SK-N-SH (cell line): Measurements from ENCODE around the gene CPNE2. TPM values are rescaled to one million over a fixed set of nuclear protein-coding genes. Genes with fewer than 3 reads are reported as not detected.
A peak's percentile ranks its signal among the peaks of the same experiment; 100 is the strongest.

Experiments used
- CTCF ChIA-PET: fragments of 300-600, 350-600 bp; formaldehyde crosslinking; extraction: SDS; loops from one replicate; lab custom pipeline; 2021; lab: Yijun Ruan, JAX
- POLR2A ChIA-PET: fragments of 350-600 bp; sonication (Branson Sonifier 250); formaldehyde crosslinking; extraction: SDS; loops from one replicate; lab custom pipeline; 2020; ENCODE audit warnings: antibody characterized with exemption, inconsistent platforms; lab: Yijun Ruan, JAX
- DNase-seq: peaks from one replicate; pipeline ENCODE4 v3.0.0; 2012
- H2AFZ ChIP-seq: fragments of 200-600 bp; sonication (generic); 2 replicates; pipeline ENCODE4 v1.8.1; 2016; ENCODE audit warnings: antibody characterized with exemption, mild to moderate bottlenecking, low read depth
- H3F3A ChIP-seq: fragments of 200-600 bp; sonication (generic); replicated peaks from 2 replicates; pipeline ENCODE3; 2016; ENCODE audit warnings: antibody characterized with exemption, mild to moderate bottlenecking; ENCODE audit not compliant: insufficient read depth
- H3K27ac ChIP-seq, 2 experiments: fragments of 200-500 bp in 1 of 2; fragments of 200-600 bp in 1 of 2; sonication (Bioruptor generic) in 1 of 2; sonication (generic), shearing (Covaris generic) in 1 of 2; 2 replicates each; pipeline versions ENCODE4 v1.5.1 to v1.6.1; 2014 to 2016; ENCODE audit warnings: low read depth in 2 of 2, inconsistent platforms in 1 of 2, low read length in 1 of 2, mild to moderate bottlenecking in 1 of 2, mixed read lengths in 1 of 2
- H3K27me3 ChIP-seq: fragments of 200-600 bp; sonication (generic), shearing (Covaris generic); 2 replicates; pipeline ENCODE4 v1.6.1; 2016; ENCODE audit warnings: mixed run types; ENCODE audit not compliant: insufficient read depth
- H3K36me3 ChIP-seq, 2 experiments: fragments of 200-500 bp in 1 of 2; fragments of 200-600 bp in 1 of 2; sonication (Bioruptor generic) in 1 of 2; sonication (generic) in 1 of 2; replicated peaks in 1 of 2; 2 replicates each; pipeline versions ENCODE3 to v1.5.1; 2014 to 2016; ENCODE audit warnings: low read length in 1 of 2, mild to moderate bottlenecking in 1 of 2; ENCODE audit not compliant: insufficient read depth in 2 of 2, control insufficient read depth in 1 of 2
- H3K4me1 ChIP-seq, 2 experiments: fragments of 200-500 bp in 1 of 2; fragments of 200-600 bp in 1 of 2; sonication (Bioruptor generic) in 1 of 2; sonication (generic), shearing (Covaris generic) in 1 of 2; 2 replicates each; pipeline versions ENCODE4 v1.5.1 to v1.6.1; 2014 to 2016; ENCODE audit warnings: low read depth in 1 of 2, low read length in 1 of 2, mixed run types in 1 of 2; ENCODE audit not compliant: insufficient read depth in 2 of 2, control insufficient read depth in 1 of 2
- H3K4me2 ChIP-seq: fragments of 200-600 bp; sonication (generic), shearing (Covaris generic); 2 replicates; pipeline ENCODE4 v1.6.1; 2017; ENCODE audit warnings: mixed run types
- H3K4me3 ChIP-seq, 2 experiments: fragments of 200-500 bp in 1 of 2; fragments of 200-600 bp in 1 of 2; sonication (Bioruptor generic) in 1 of 2; sonication (generic), shearing (Covaris generic) in 1 of 2; 2 replicates each; pipeline versions ENCODE4 v1.5.1 to v1.8.1; 2014 to 2016; ENCODE audit warnings: low read depth in 2 of 2, inconsistent platforms in 1 of 2, low read length in 1 of 2, mild to moderate bottlenecking in 1 of 2, mixed read lengths in 1 of 2, moderate library complexity in 1 of 2
- H3K79me2 ChIP-seq: fragments of 200-600 bp; sonication (generic); 2 replicates; pipeline ENCODE4 v1.8.1; 2017; ENCODE audit warnings: mild to moderate bottlenecking; ENCODE audit not compliant: insufficient read depth
- H3K9ac ChIP-seq: fragments of 200-600 bp; sonication (generic); 2 replicates; pipeline ENCODE4 v1.6.1; 2017; ENCODE audit warnings: mixed run types
- H3K9me2 ChIP-seq: fragments of 200-600 bp; sonication (generic); 2 replicates; pipeline ENCODE4 v1.6.1; 2017; ENCODE audit warnings: mixed run types
- H3K9me3 ChIP-seq: fragments of 200-600 bp; sonication (generic); 2 replicates; pipeline ENCODE4 v1.6.1; 2017; ENCODE audit warnings: mixed run types, mild to moderate bottlenecking, moderate library complexity
- H4K20me1 ChIP-seq: fragments of 200-600 bp; sonication (generic); 2 replicates; pipeline ENCODE4 v1.6.1; 2017; ENCODE audit warnings: mild to moderate bottlenecking, mixed run types; ENCODE audit not compliant: insufficient read depth
- ELF1 ChIP-seq: IDR thresholded peaks from 2 replicates; pipeline ENCODE4 v1.4.0; 2012
- EP300 ChIP-seq, 2 experiments: IDR thresholded peaks; 2 replicates each; pipeline versions ENCODE4 v1.4.0 to v1.6.1; 2012; ENCODE audit warnings: borderline replicate concordance in 1 of 2, low read depth in 1 of 2, low read length in 1 of 2
- FOSL2 ChIP-seq: IDR thresholded peaks from 2 replicates; pipeline ENCODE4 v1.4.0; 2012; ENCODE audit warnings: low read depth, mild to moderate bottlenecking, moderate library complexity, borderline replicate concordance
- FOXJ3 ChIP-seq: sonication (generic); formaldehyde crosslinking; IDR thresholded peaks from 2 replicates; pipeline ENCODE4 v1.5.1; 2020; ENCODE audit warnings: mild to moderate bottlenecking, missing genetic modification reagents
- FOXM1 ChIP-seq: IDR thresholded peaks from 2 replicates; pipeline ENCODE4 v1.4.0; 2012; ENCODE audit warnings: low read depth, mild to moderate bottlenecking
- GATA2 ChIP-seq: sonication (generic); formaldehyde crosslinking; IDR thresholded peaks from 2 replicates; pipeline ENCODE4 v1.5.0; 2020; ENCODE audit warnings: mild to moderate bottlenecking, missing genetic modification reagents
- NFIC ChIP-seq: IDR thresholded peaks from 2 replicates; pipeline ENCODE4 v1.4.0; 2012; ENCODE audit warnings: borderline replicate concordance
- NRF1 ChIP-seq: IDR thresholded peaks from 2 replicates; pipeline ENCODE4 v1.6.1; 2012; ENCODE audit warnings: low read depth, mild to moderate bottlenecking, low read length
- POLR2AphosphoS5 ChIP-seq: IDR thresholded peaks from 2 replicates; pipeline ENCODE4 v1.6.1; 2012; ENCODE audit warnings: low read depth, low read length
- RFX5 ChIP-seq: IDR thresholded peaks from 2 replicates; pipeline ENCODE4 v1.6.1; 2012; ENCODE audit warnings: mild to moderate bottlenecking, improper control_type of control experiment, low read length
- RXRA ChIP-seq: IDR thresholded peaks from 2 replicates; pipeline ENCODE4 v1.4.0; 2012; ENCODE audit warnings: low read depth, mild to moderate bottlenecking, borderline replicate concordance
- SIN3A ChIP-seq: IDR thresholded peaks from 2 replicates; pipeline ENCODE4 v1.6.1; 2012; ENCODE audit warnings: low read depth, mild to moderate bottlenecking, low read length, moderate library complexity, borderline replicate concordance
- TEAD4 ChIP-seq: IDR thresholded peaks from 2 replicates; pipeline ENCODE4 v1.4.0; 2012; ENCODE audit warnings: mild to moderate bottlenecking, borderline replicate concordance; ENCODE audit not compliant: insufficient read depth
- WGBS: methylation state at CpG from one replicate; pipeline ENCODE4 v1.1.6; 2017; ENCODE audit warnings: low lambda C conversion rate; 5-methylcytosine and 5-hydroxymethylcytosine counted together
- polyA plus RNA-seq, 3 experiments: library from polyadenylated mRNA; depleted of rRNA; stranded (reverse); fragments of >200 nt; gene quantifications; 2 replicates each; pipeline ENCODE4 v1.2.3, GENCODE V29; 2012
- TF ChIP-seq, protein P1 (sequence below): IDR thresholded peaks from 2 replicates; pipeline ENCODE4 v1.4.0; 2012; ENCODE audit warnings: low read depth, borderline replicate concordance
- TF ChIP-seq, protein P2 (sequence below): IDR thresholded peaks from 2 replicates; pipeline ENCODE4 v1.6.1; 2012; ENCODE audit warnings: mild to moderate bottlenecking, low read depth, low read length, moderate library complexity
- TF ChIP-seq, protein P3 (sequence below): IDR thresholded peaks from 2 replicates; pipeline ENCODE4 v1.4.0; 2012; ENCODE audit warnings: low read depth, borderline replicate concordance
- TF ChIP-seq, protein P4 (sequence below): fragments of 150-350 bp; IDR thresholded peaks from 2 replicates; pipeline ENCODE4 v1.6.1; 2016; ENCODE audit warnings: mild to moderate bottlenecking, low read depth, low read length

Gene CPNE2
- polyA plus RNA-seq, 1 of the 3 experiments (the other 2 are of a cell fraction) = 73.0 TPM

DNA sequence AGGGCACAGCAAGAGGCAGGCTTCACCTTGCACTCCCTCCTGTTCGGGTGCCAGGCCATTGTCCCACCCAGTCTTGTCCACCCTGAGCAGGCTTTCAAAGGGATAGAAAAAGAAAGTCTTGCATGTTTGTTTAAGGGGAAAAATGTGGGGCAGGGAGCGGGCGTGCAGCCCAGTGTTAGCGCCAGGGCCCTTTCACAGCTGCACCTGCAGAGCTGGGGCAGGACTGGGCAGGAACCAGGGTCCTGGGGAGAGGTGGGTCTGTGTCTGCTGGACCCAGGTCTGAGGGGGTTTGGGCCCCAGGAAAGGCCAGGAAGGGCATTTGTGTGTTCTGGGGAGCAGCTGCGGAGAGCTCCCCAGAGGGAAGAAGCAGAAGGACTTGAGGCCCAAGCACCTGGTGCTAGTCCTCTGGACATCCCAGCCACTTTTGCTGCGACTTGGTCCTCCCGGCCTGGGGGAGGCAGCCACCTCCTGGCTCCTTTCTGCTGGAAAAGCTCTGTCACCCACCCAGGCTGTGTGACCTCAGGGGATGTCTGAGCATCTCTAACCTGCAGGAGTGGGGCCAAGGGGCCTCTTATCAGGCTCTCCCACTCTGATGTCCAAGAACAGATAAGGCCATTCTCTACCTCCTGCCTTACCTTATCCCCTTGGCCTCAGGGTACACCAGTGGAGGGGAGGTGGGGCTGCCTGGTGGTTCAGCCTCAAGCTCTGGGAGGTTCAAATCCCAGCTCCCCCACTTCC is 48.7 kb downstream of the CPNE2 start:
- ChIA-PET CTCF (no interaction called here), POLR2A (no interaction called here)
- no peaks in the 10 kb centered on the region for H3K79me2 ChIP-seq
- no peak overlapping the region for H3K4me2 ChIP-seq
- peaks cover 0 to 38% of the 10 kb centered on the region in 2 experiments; a peak in 1 of 4 replicates for H3K4me1 ChIP-seq
- H3K9me2 ChIP-seq = no peaks in the 10 kb centered on the region
- no peaks in the 10 kb centered on the region for H3K9me3 ChIP-seq
- H3K4me3 ChIP-seq = no peak overlapping the region
- no peaks in the 10 kb centered on the region for H3K27me3 ChIP-seq
- 92% methylated on average over 5 of the region's 7 CpGs for WGBS
- H4K20me1 ChIP-seq = no peaks in the 10 kb centered on the region
- peak; percentile 30 for DNase-seq
- no peaks in the 10 kb centered on the region for H3K36me3 ChIP-seq
- TF ChIP-seq FOXJ3 (CRISPR knock-in tag) (no peak), GATA2 (CRISPR knock-in tag) (no peak), NRF1 (no peak), SIN3A (no peak), RXRA (no peak), POLR2AphosphoS5 (no peak), EP300 (IDR thresholded peaks at IDR 0.05; ENCODE audit: borderline replicate concordance in 1 of 2, low read depth in 1 of 2, low read length in 1 of 2) (no peak), NFIC (no peak), FOXM1 (no peak), TEAD4 (no peak), RFX5 (no peak), ELF1 (no peak), FOSL2 (no peak)
- TF ChIP-seq, protein P1, sequence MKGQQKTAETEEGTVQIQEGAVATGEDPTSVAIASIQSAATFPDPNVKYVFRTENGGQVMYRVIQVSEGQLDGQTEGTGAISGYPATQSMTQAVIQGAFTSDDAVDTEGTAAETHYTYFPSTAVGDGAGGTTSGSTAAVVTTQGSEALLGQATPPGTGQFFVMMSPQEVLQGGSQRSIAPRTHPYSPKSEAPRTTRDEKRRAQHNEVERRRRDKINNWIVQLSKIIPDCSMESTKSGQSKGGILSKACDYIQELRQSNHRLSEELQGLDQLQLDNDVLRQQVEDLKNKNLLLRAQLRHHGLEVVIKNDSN = no peak
- TF ChIP-seq, protein P2, sequence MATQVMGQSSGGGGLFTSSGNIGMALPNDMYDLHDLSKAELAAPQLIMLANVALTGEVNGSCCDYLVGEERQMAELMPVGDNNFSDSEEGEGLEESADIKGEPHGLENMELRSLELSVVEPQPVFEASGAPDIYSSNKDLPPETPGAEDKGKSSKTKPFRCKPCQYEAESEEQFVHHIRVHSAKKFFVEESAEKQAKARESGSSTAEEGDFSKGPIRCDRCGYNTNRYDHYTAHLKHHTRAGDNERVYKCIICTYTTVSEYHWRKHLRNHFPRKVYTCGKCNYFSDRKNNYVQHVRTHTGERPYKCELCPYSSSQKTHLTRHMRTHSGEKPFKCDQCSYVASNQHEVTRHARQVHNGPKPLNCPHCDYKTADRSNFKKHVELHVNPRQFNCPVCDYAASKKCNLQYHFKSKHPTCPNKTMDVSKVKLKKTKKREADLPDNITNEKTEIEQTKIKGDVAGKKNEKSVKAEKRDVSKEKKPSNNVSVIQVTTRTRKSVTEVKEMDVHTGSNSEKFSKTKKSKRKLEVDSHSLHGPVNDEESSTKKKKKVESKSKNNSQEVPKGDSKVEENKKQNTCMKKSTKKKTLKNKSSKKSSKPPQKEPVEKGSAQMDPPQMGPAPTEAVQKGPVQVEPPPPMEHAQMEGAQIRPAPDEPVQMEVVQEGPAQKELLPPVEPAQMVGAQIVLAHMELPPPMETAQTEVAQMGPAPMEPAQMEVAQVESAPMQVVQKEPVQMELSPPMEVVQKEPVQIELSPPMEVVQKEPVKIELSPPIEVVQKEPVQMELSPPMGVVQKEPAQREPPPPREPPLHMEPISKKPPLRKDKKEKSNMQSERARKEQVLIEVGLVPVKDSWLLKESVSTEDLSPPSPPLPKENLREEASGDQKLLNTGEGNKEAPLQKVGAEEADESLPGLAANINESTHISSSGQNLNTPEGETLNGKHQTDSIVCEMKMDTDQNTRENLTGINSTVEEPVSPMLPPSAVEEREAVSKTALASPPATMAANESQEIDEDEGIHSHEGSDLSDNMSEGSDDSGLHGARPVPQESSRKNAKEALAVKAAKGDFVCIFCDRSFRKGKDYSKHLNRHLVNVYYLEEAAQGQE = no peak
- TF ChIP-seq, protein P3, sequence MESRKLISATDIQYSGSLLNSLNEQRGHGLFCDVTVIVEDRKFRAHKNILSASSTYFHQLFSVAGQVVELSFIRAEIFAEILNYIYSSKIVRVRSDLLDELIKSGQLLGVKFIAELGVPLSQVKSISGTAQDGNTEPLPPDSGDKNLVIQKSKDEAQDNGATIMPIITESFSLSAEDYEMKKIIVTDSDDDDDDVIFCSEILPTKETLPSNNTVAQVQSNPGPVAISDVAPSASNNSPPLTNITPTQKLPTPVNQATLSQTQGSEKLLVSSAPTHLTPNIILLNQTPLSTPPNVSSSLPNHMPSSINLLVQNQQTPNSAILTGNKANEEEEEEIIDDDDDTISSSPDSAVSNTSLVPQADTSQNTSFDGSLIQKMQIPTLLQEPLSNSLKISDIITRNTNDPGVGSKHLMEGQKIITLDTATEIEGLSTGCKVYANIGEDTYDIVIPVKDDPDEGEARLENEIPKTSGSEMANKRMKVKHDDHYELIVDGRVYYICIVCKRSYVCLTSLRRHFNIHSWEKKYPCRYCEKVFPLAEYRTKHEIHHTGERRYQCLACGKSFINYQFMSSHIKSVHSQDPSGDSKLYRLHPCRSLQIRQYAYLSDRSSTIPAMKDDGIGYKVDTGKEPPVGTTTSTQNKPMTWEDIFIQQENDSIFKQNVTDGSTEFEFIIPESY = no peak
- TF ChIP-seq, protein P4, sequence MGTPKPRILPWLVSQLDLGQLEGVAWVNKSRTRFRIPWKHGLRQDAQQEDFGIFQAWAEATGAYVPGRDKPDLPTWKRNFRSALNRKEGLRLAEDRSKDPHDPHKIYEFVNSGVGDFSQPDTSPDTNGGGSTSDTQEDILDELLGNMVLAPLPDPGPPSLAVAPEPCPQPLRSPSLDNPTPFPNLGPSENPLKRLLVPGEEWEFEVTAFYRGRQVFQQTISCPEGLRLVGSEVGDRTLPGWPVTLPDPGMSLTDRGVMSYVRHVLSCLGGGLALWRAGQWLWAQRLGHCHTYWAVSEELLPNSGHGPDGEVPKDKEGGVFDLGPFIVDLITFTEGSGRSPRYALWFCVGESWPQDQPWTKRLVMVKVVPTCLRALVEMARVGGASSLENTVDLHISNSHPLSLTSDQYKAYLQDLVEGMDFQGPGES = no peak
- no peak overlapping the region for H2AFZ ChIP-seq
- H3F3A ChIP-seq = no peaks in the 10 kb centered on the region
- no peak overlapping the region for H3K9ac ChIP-seq
- H3K27ac ChIP-seq = no peak overlapping the region; a peak in 1 of 4 replicates
